ENCODE data around the gene CEP55.
A peak's percentile ranks its signal among the peaks of the same experiment; 100 is the strongest.

Gene CEP55

GRCh38 chr10:93554760-93555432 lies 58.5 kb downstream of the CEP55 start:
- Histone ChIP-seq H3K9ac (ENCODE audit: low read length) (no peak overlapping the region), H3K27me3 (ENCODE audit: control insufficient read depth, insufficient read depth, low read length) (no peaks in the 10 kb centered on the region), H3K9me3 (ENCODE audit: control insufficient read depth, low read length) (no peaks in the 10 kb centered on the region), H3K4me3 (ENCODE audit: low read length) (no peak overlapping the region), H3K4me1 (ENCODE audit: control insufficient read depth, insufficient read depth, low read length) (peaks cover 17% of the 10 kb centered on the region), H3K36me3 (ENCODE audit: control insufficient read depth, insufficient read depth, low read length) (no peaks in the 10 kb centered on the region)

DNA sequence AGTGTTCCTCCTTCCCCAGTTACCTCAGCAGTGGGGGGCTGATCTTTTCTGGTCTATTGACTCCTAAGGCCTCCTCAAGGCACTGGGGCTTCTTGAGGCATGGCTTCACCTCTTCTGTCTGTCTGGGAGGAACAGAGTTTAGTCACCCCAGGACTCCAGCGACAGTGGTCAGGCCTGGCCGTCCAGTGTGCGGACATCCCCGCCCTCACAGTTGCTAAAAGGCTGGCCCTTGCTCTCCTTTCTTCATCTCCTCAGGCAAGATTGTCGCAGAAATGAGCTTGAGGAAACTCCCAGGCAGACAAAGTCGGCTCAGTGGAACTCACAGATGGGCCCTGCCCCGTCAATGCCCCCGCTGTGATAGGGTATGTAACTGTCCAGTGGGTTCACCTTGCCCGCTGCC lies 63.1 kb downstream of the CEP55 start:
- Histone ChIP-seq H3K9ac (ENCODE audit: low read length) (no peak overlapping the region), H3K4me1 (ENCODE audit: control insufficient read depth, insufficient read depth, low read length) (peaks cover 7% of the 10 kb centered on the region), H3K9me3 (ENCODE audit: control insufficient read depth, low read length) (no peaks in the 10 kb centered on the region), H3K36me3 (ENCODE audit: control insufficient read depth, insufficient read depth, low read length) (no peaks in the 10 kb centered on the region), H3K4me3 (ENCODE audit: low read length) (no peak overlapping the region), H3K27me3 (ENCODE audit: control insufficient read depth, insufficient read depth, low read length) (no peaks in the 10 kb centered on the region)

GRCh38 chr10:93560541-93560940 lies 64.1 kb downstream of the CEP55 start:
- Histone ChIP-seq H3K4me3 (ENCODE audit: low read length) (no peak overlapping the region), H3K4me1 (ENCODE audit: control insufficient read depth, insufficient read depth, low read length) (no peaks in the 10 kb centered on the region), H3K36me3 (ENCODE audit: control insufficient read depth, insufficient read depth, low read length) (no peaks in the 10 kb centered on the region), H3K9me3 (ENCODE audit: control insufficient read depth, low read length) (no peaks in the 10 kb centered on the region), H3K9ac (ENCODE audit: low read length) (no peak overlapping the region), H3K27me3 (ENCODE audit: control insufficient read depth, insufficient read depth, low read length) (no peaks in the 10 kb centered on the region)

- Histone ChIP-seq H3K4me3 (ENCODE audit: low read length) (no peak overlapping the region), H3K9me3 (ENCODE audit: control insufficient read depth, low read length) (no peaks in the 10 kb centered on the region), H3K36me3 (ENCODE audit: control insufficient read depth, insufficient read depth, low read length) (no peaks in the 10 kb centered on the region), H3K4me1 (ENCODE audit: control insufficient read depth, insufficient read depth, low read length) (peaks cover 8% of the 10 kb centered on the region), H3K9ac (ENCODE audit: low read length) (no peak overlapping the region), H3K27me3 (ENCODE audit: control insufficient read depth, insufficient read depth, low read length) (peaks cover 30% of the 10 kb centered on the region)
These were observed 69.0 kb downstream of the CEP55 start for GRCh38 chr10:93565446-93565845.

DNA sequence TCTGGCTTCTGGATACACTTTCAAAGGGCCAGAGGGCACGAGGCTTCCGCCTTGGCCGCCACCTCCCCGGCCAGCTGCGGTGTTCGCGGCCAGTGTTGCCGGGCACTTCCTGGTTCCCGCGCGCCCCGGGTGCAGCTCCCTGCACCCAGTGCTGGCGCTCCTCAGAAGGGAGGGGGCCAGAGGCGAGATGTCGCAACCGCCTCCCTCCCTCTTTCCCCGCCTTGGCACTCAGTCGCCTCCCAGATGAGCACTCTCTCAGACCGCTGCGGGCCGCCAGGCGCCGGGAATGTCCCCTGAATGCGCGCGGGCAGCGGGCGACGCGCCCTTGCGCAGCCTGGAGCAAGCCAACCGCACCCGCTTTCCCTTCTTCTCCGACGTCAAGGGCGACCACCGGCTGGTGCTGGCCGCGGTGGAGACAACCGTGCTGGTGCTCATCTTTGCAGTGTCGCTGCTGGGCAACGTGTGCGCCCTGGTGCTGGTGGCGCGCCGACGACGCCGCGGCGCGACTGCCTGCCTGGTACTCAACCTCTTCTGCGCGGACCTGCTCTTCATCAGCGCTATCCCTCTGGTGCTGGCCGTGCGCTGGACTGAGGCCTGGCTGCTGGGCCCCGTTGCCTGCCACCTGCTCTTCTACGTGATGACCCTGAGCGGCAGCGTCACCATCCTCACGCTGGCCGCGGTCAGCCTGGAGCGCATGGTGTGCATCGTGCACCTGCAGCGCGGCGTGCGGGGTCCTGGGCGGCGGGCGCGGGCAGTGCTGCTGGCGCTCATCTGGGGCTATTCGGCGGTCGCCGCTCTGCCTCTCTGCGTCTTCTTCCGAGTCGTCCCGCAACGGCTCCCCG lies 70.2 kb downstream of the CEP55 start, which contains the start of gene FFAR4:
Gene FFAR4, plus strand, starts transcription at position 231 of the 842 bp plus-strand sequence. Its CDS starts 56 bp downstream, at position 287.
- Histone ChIP-seq H3K36me3 (ENCODE audit: control insufficient read depth, insufficient read depth, low read length) (no peaks in the 10 kb centered on the region), H3K27me3 (ENCODE audit: control insufficient read depth, insufficient read depth, low read length) (peaks cover 30% of the 10 kb centered on the region), H3K4me3 (ENCODE audit: low read length) (peak within 1 kb of the TSS; percentile 23), H3K4me1 (ENCODE audit: control insufficient read depth, insufficient read depth, low read length) (peaks cover 8% of the 10 kb centered on the region), H3K9me3 (ENCODE audit: control insufficient read depth, low read length) (no peaks in the 10 kb centered on the region), H3K9ac (ENCODE audit: low read length) (peak within 1 kb of the TSS; percentile 17)

- H3K36me3 ChIP-seq (ENCODE audit: control insufficient read depth, insufficient read depth, low read length) = no peaks in the 10 kb centered on the region
- peaks cover 8% of the 10 kb centered on the region for H3K4me1 ChIP-seq (ENCODE audit: control insufficient read depth, insufficient read depth, low read length)
- no peak overlapping the region for H3K4me3 ChIP-seq (ENCODE audit: low read length)
- no peaks in the 10 kb centered on the region for H3K9me3 ChIP-seq (ENCODE audit: control insufficient read depth, low read length)
- H3K27me3 ChIP-seq (ENCODE audit: control insufficient read depth, insufficient read depth, low read length) = peaks cover 30% of the 10 kb centered on the region
- H3K9ac ChIP-seq (ENCODE audit: low read length) = no peak overlapping the region
These were observed 71.1 kb downstream of the CEP55 start for GRCh38 chr10:93567277-93568104.

DNA sequence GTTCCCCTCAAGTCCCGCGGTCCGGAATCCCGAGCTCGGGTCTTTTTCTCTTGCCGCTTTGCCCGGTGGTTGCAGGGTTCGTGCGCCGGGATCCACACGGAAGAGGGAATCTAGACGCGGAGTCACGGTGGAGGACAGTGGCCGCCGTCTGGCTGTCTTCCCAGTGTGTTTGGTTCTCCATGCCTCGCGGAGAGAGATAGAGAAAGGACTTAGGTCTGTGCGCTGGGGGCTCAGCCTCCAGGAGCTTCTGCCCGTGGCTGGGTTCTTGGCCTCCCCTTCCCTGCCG lies 71.6 kb downstream of the CEP55 start:
- Histone ChIP-seq H3K9me3 (ENCODE audit: control insufficient read depth, low read length) (no peaks in the 10 kb centered on the region), H3K9ac (ENCODE audit: low read length) (no peak overlapping the region), H3K36me3 (ENCODE audit: control insufficient read depth, insufficient read depth, low read length) (no peaks in the 10 kb centered on the region), H3K4me1 (ENCODE audit: control insufficient read depth, insufficient read depth, low read length) (peaks cover 13% of the 10 kb centered on the region), H3K27me3 (ENCODE audit: control insufficient read depth, insufficient read depth, low read length) (peaks cover 30% of the 10 kb centered on the region), H3K4me3 (ENCODE audit: low read length) (no peak overlapping the region)

DNA sequence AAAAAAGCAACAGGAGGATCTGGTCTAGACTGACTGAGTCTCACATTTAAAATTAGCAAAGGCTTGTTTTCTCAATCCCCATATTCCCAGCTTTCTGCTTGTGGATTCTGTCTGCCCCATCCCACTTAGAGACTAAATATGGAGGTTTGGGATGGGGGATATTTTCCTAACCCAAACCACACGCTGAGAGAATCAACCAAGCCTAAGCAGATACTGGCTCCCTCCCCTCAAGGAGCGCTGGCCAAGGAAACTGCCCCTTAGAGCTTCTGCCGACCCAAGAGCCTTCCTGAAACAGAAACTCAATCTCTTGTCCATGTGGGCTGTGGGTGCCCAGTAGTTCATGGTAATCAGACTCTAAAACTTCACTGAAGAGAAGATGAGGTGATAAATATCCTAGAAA lies 74.0 kb downstream of the CEP55 start:
- no peak overlapping the region for H3K9ac ChIP-seq (ENCODE audit: low read length)
- no peak overlapping the region for H3K4me3 ChIP-seq (ENCODE audit: low read length)
- no peaks in the 10 kb centered on the region for H3K9me3 ChIP-seq (ENCODE audit: control insufficient read depth, low read length)
- peaks cover 30% of the 10 kb centered on the region for H3K27me3 ChIP-seq (ENCODE audit: control insufficient read depth, insufficient read depth, low read length)
- peaks cover 24% of the 10 kb centered on the region for H3K4me1 ChIP-seq (ENCODE audit: control insufficient read depth, insufficient read depth, low read length)
- no peaks in the 10 kb centered on the region for H3K36me3 ChIP-seq (ENCODE audit: control insufficient read depth, insufficient read depth, low read length)

- Histone ChIP-seq H3K36me3 (ENCODE audit: control insufficient read depth, insufficient read depth, low read length) (no peaks in the 10 kb centered on the region), H3K27me3 (ENCODE audit: control insufficient read depth, insufficient read depth, low read length) (peaks cover 14% of the 10 kb centered on the region), H3K4me3 (ENCODE audit: low read length) (no peak overlapping the region), H3K9me3 (ENCODE audit: control insufficient read depth, low read length) (no peaks in the 10 kb centered on the region), H3K9ac (ENCODE audit: low read length) (no peak overlapping the region), H3K4me1 (ENCODE audit: control insufficient read depth, insufficient read depth, low read length) (peaks cover 24% of the 10 kb centered on the region)
These were observed 76.2 kb downstream of the CEP55 start for GRCh38 chr10:93572606-93573005.

GRCh38 chr10:93573051-93573909 lies 76.9 kb downstream of the CEP55 start:
- Histone ChIP-seq H3K4me1 (ENCODE audit: control insufficient read depth, insufficient read depth, low read length) (peaks cover 30% of the 10 kb centered on the region), H3K36me3 (ENCODE audit: control insufficient read depth, insufficient read depth, low read length) (no peaks in the 10 kb centered on the region), H3K9ac (ENCODE audit: low read length) (no peak overlapping the region), H3K27me3 (ENCODE audit: control insufficient read depth, insufficient read depth, low read length) (peaks cover 7% of the 10 kb centered on the region), H3K4me3 (ENCODE audit: low read length) (no peak overlapping the region), H3K9me3 (ENCODE audit: control insufficient read depth, low read length) (no peaks in the 10 kb centered on the region)

GRCh38 chr10:93573924-93574323 lies 77.5 kb downstream of the CEP55 start:
- H3K27me3 ChIP-seq (ENCODE audit: control insufficient read depth, insufficient read depth, low read length) = peaks cover under 1% of the 10 kb centered on the region
- H3K9ac ChIP-seq (ENCODE audit: low read length) = no peak overlapping the region
- peaks cover 37% of the 10 kb centered on the region for H3K4me1 ChIP-seq (ENCODE audit: control insufficient read depth, insufficient read depth, low read length)
- H3K36me3 ChIP-seq (ENCODE audit: control insufficient read depth, insufficient read depth, low read length) = no peaks in the 10 kb centered on the region
- no peak overlapping the region for H3K4me3 ChIP-seq (ENCODE audit: low read length)
- no peaks in the 10 kb centered on the region for H3K9me3 ChIP-seq (ENCODE audit: control insufficient read depth, low read length)
